DOHH2 (cell line): ENCODE results near the gene SLC25A42.
A peak's percentile ranks its signal among the peaks of the same experiment; 100 is the strongest.

Source experiments
- H3F3A ChIP-seq: fragments of 200-600 bp; sonication (generic), shearing (Covaris generic); 2 replicates; pipeline ENCODE4 v1.6.0; 2016; ENCODE audit warnings: antibody characterized with exemption, mild to moderate bottlenecking; ENCODE audit not compliant: control insufficient read depth, insufficient read depth
- H3K27ac ChIP-seq: fragments of 200-600 bp; sonication (generic); 2 replicates; pipeline ENCODE4 v1.5.1; 2014; ENCODE audit warnings: low read depth, mild to moderate bottlenecking, low read length, moderate library complexity
- H3K27me3 ChIP-seq: fragments of 200-600 bp; sonication (generic); 2 replicates; pipeline ENCODE4 v1.6.1; 2014; ENCODE audit warnings: mild to moderate bottlenecking, low read length, mixed read lengths; ENCODE audit not compliant: control insufficient read depth
- H3K36me3 ChIP-seq: fragments of 200-600 bp; sonication (generic); 2 replicates; pipeline ENCODE4 v1.6.1; 2014; ENCODE audit warnings: mild to moderate bottlenecking, low read length, moderate library complexity, mixed read lengths; ENCODE audit not compliant: control insufficient read depth
- H3K4me1 ChIP-seq: fragments of 200-600 bp; sonication (generic); 2 replicates; pipeline ENCODE4 v1.6.1; 2014; ENCODE audit warnings: mild to moderate bottlenecking, low read length, mixed read lengths; ENCODE audit not compliant: control insufficient read depth
- H3K4me2 ChIP-seq: fragments of 200-600 bp; sonication (generic); 2 replicates; pipeline ENCODE4 v1.6.0; 2014; ENCODE audit warnings: mild to moderate bottlenecking, low read length, moderate library complexity
- H3K4me3 ChIP-seq: fragments of 200-600 bp; sonication (generic); 2 replicates; pipeline ENCODE4 v1.5.1; 2014; ENCODE audit warnings: mild to moderate bottlenecking, low read length, mixed read lengths
- H3K79me2 ChIP-seq: fragments of 200-600 bp; sonication (generic); 2 replicates; pipeline ENCODE4 v1.6.1; 2014; ENCODE audit warnings: mild to moderate bottlenecking, low read length, mixed read lengths; ENCODE audit not compliant: control insufficient read depth
- H3K9me2 ChIP-seq: fragments of 200-600 bp; sonication (generic); replicated peaks from 2 replicates; pipeline ENCODE4 v1.6.1; 2014; ENCODE audit warnings: mild to moderate bottlenecking, low read length, mixed read lengths; ENCODE audit not compliant: control insufficient read depth
- H3K9me3 ChIP-seq: fragments of 200-600 bp; sonication (generic); 2 replicates; pipeline ENCODE4 v1.6.1; 2014; ENCODE audit warnings: antibody characterized with exemption, low read length, mixed read lengths; ENCODE audit not compliant: control insufficient read depth, insufficient read depth
- H4K20me1 ChIP-seq: fragments of 200-600 bp; sonication (generic); 2 replicates; pipeline ENCODE4 v1.6.0; 2014; ENCODE audit warnings: low read depth, mild to moderate bottlenecking, antibody characterized with exemption, low read length, moderate library complexity; ENCODE audit not compliant: control insufficient read depth, insufficient read depth
- CTCF ChIP-seq: fragments of 200-600 bp; sonication (generic); IDR thresholded peaks from one replicate; pipeline ENCODE4 v1.5.1; 2014; ENCODE audit warnings: antibody characterized with exemption, mild to moderate bottlenecking, low read depth, low read length; ENCODE audit not compliant: poor library complexity, severe bottlenecking
- EZH2phosphoT487 ChIP-seq: fragments of 200-600 bp; sonication (generic); IDR thresholded peaks from 2 replicates; pipeline ENCODE4 v1.6.1; 2017; ENCODE audit warnings: borderline replicate concordance, mild to moderate bottlenecking, antibody characterized with exemption, low read length, moderate library complexity, mixed read lengths

The SLC25A42 gene

DNA sequence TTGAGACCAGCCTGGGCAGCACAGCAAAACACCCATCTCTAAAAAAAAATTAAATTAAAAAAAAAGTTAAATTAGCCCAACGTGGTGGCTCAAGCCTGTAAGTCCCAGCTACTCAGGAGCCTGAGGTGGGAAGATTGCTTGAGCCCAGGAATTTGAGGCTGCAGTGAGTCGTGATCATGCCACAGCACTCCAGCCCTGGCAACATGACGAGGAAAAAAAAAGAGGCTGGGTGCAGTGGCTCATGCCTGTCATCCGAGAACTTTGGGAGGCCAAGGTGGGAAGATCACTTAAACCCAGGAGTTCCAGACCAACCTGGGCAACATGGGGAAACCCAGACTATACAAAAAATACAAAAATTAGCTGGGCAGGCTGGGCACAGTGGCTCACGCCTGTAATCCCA lies 76.7 kb downstream of the SLC25A42 start:
- H3K4me1 ChIP-seq, result peaks cover 51% of the 10 kb centered on the region
- H3K9me3 ChIP-seq, result no peaks in the 10 kb centered on the region

DNA sequence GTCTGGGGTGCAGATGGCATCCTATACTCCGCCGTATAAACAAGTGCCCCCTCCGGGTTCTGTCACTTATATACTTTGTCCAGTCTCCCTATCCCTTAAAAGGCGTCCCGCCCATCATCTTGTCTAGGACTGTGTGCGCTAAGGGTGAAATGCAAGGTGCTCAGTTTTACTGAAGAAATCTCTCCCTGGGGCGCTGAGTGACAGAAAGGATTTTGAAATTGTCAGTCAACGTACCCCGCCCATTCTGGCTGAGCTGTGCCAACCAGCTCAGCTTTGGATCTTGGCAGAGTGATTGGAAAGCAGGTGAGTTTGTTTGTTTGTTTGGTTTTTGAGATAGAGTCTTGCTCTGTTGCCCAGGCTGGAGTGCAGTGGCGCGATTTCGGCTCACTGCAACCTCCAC lies 78.6 kb downstream of the SLC25A42 start:
- Histone ChIP-seq H3K36me3 (peaks cover 33% of the 10 kb centered on the region), H3K4me1 (peaks cover 63% of the 10 kb centered on the region), H4K20me1 (no peaks in the 10 kb centered on the region), H3K4me2 (no peak overlapping the region), H3K27ac (no peak overlapping the region), H3F3A (peaks cover 48% of the 10 kb centered on the region), H3K4me3 (no peak overlapping the region), H3K27me3 (no peaks in the 10 kb centered on the region), H3K79me2 (peaks cover 8% of the 10 kb centered on the region), H3K9me2 (no peaks in the 10 kb centered on the region), H3K9me3 (no peaks in the 10 kb centered on the region)
- no peak for TF ChIP-seq EZH2phosphoT487
- no peak for TF ChIP-seq CTCF

More for the DNA sequence above, 76.7 kb downstream of the SLC25A42 start:
- H3K4me3 ChIP-seq, result no peak overlapping the region
- no peaks in the 10 kb centered on the region for H3K27me3 ChIP-seq
- no peak overlapping the region for H3K4me2 ChIP-seq
- H4K20me1 ChIP-seq, result no peaks in the 10 kb centered on the region
- H3K27ac ChIP-seq, result no peak overlapping the region
- H3K36me3 ChIP-seq, result peaks cover 17% of the 10 kb centered on the region
- peaks cover 15% of the 10 kb centered on the region for H3K79me2 ChIP-seq
- TF ChIP-seq EZH2phosphoT487 (no peak), CTCF (no peak)
- peaks cover 43% of the 10 kb centered on the region for H3F3A ChIP-seq
- no peaks in the 10 kb centered on the region for H3K9me2 ChIP-seq

- H3F3A ChIP-seq, result peaks cover 50% of the 10 kb centered on the region
- no peaks in the 10 kb centered on the region for H3K9me3 ChIP-seq
- H3K27ac ChIP-seq, result peak overlapping the region; percentile 78
- peaks cover 3% of the 10 kb centered on the region; the same call in 1 of the 2 replicates for H3K79me2 ChIP-seq
- no peaks in the 10 kb centered on the region for H3K27me3 ChIP-seq
- H3K36me3 ChIP-seq, result peaks cover 57% of the 10 kb centered on the region
- TF ChIP-seq CTCF (no peak), EZH2phosphoT487 (no peak)
- no peaks in the 10 kb centered on the region for H3K9me2 ChIP-seq
- peak overlapping the region; percentile 24; the same call in 1 of the 2 replicates for H3K4me3 ChIP-seq
- H3K4me1 ChIP-seq, result peaks cover 65% of the 10 kb centered on the region
- H3K4me2 ChIP-seq, result peak overlapping the region; percentile 50
- no peaks in the 10 kb centered on the region for H4K20me1 ChIP-seq
Observed at GRCh38 chr19:19145281-19145680, 81.5 kb downstream of the SLC25A42 start.
